Neural cell (in vitro differentiated cells): ENCODE measurements around the gene GMEB2. TPM values are rescaled to one million over a fixed set of nuclear protein-coding genes. Genes with fewer than 3 reads are reported as not detected.

Experiments
- H2AFZ ChIP-seq: fragments of 200-600, 300-800 bp; sonication (generic), shearing (Covaris generic); 2 replicates; pipeline ENCODE4 v1.6.0; 2014; ENCODE audit warnings: low read depth, mild to moderate bottlenecking, antibody characterized with exemption, low read length, moderate library complexity
- H3F3A ChIP-seq: fragments of 200-600 bp; shearing (Covaris generic); 2 replicates; pipeline ENCODE4 v1.6.1; 2016; ENCODE audit warnings: mild to moderate bottlenecking, moderate library complexity, mixed read lengths, antibody characterized with exemption, low read length; ENCODE audit not compliant: insufficient read depth, poor library complexity, severe bottlenecking
- H3K27ac ChIP-seq: fragments of 200-600, 300-800 bp; sonication (generic), shearing (Covaris generic); 2 replicates; pipeline ENCODE4 v1.5.1; 2014; ENCODE audit warnings: mild to moderate bottlenecking, low read length, moderate library complexity
- H3K27me3 ChIP-seq: fragments of 300-800, 200-600 bp; sonication (generic), shearing (Covaris generic); 2 replicates; pipeline ENCODE4 v1.6.0; 2014; ENCODE audit warnings: mild to moderate bottlenecking, low read depth, low read length, moderate library complexity; ENCODE audit not compliant: insufficient read depth
- H3K36me3 ChIP-seq: fragments of 300-800, 200-600 bp; sonication (generic), shearing (Covaris generic); 2 replicates; pipeline ENCODE4 v1.5.1; 2014; ENCODE audit warnings: mild to moderate bottlenecking, antibody characterized with exemption, low read length, moderate library complexity; ENCODE audit not compliant: insufficient read depth
- H3K4me2 ChIP-seq: fragments of 300-800, 200-600 bp; sonication (generic), shearing (Covaris generic); 2 replicates; pipeline ENCODE4 v1.6.0; 2014; ENCODE audit warnings: mild to moderate bottlenecking, low read length
- H3K4me3 ChIP-seq: fragments of 300-800, 200-600 bp; sonication (generic), shearing (Covaris generic); 2 replicates; pipeline ENCODE4 v1.5.1; 2014; ENCODE audit warnings: mild to moderate bottlenecking, low read length, moderate library complexity
- H3K79me2 ChIP-seq: fragments of 200-600 bp; shearing (Covaris generic); replicated peaks from 2 replicates; pipeline ENCODE4 v1.6.0; 2014; ENCODE audit warnings: mild to moderate bottlenecking, low read length, moderate library complexity; ENCODE audit not compliant: insufficient read depth
- H3K9ac ChIP-seq: fragments of 300-800, 200-600 bp; sonication (generic), shearing (Covaris generic); 2 replicates; pipeline ENCODE4 v1.6.1; 2016; ENCODE audit warnings: mild to moderate bottlenecking, low read length, mixed read lengths
- H3K9me2 ChIP-seq: fragments of 200-600 bp; shearing (Covaris generic); 2 replicates; pipeline ENCODE4 v1.6.1; 2016; ENCODE audit warnings: mild to moderate bottlenecking, low read length, mixed read lengths; ENCODE audit not compliant: insufficient read depth
- H3K9me3 ChIP-seq: fragments of 200-600, 300-800 bp; sonication (generic), shearing (Covaris generic); 2 replicates; pipeline ENCODE4 v1.6.1; 2016; ENCODE audit warnings: mild to moderate bottlenecking, mixed run types, low read length, moderate library complexity, mixed read lengths
- H4K20me1 ChIP-seq: fragments of 200-600 bp; shearing (Covaris generic); 2 replicates; pipeline ENCODE4 v1.6.1; 2016; ENCODE audit warnings: mild to moderate bottlenecking, mixed run types; ENCODE audit not compliant: insufficient read depth
- EP300 ChIP-seq: fragments of 450-650 bp; conservative IDR thresholded peaks from 2 replicates; pipeline ENCODE4 v1.6.1; 2014; ENCODE audit warnings: antibody characterized with exemption, mild to moderate bottlenecking, moderate library complexity; ENCODE audit not compliant: poor library complexity, severe bottlenecking
- EZH2 ChIP-seq: fragments of 200-600, 300-800 bp; shearing (Covaris generic), sonication (generic); IDR thresholded peaks from 2 replicates; pipeline ENCODE4 v1.6.1; 2014; ENCODE audit warnings: antibody characterized with exemption, low read length, borderline replicate concordance, mild to moderate bottlenecking; ENCODE audit not compliant: insufficient read depth, poor library complexity, severe bottlenecking
- MXI1 ChIP-seq: fragments of 450-650 bp; conservative IDR thresholded peaks from 2 replicates; pipeline ENCODE4 v1.6.1; 2014; ENCODE audit warnings: antibody characterized with exemption, mild to moderate bottlenecking; ENCODE audit not compliant: poor library complexity, severe bottlenecking
- POLR2AphosphoS5 ChIP-seq: IDR thresholded peaks from 2 replicates; pipeline ENCODE4 v1.6.1; 2012
- RAD21 ChIP-seq: fragments of 450-650 bp; conservative IDR thresholded peaks from 2 replicates; pipeline ENCODE4 v1.6.1; 2014; ENCODE audit warnings: antibody characterized with exemption, mild to moderate bottlenecking, moderate library complexity
- SMC3 ChIP-seq: fragments of 450-650 bp; conservative IDR thresholded peaks from 2 replicates; pipeline ENCODE4 v1.6.1; 2014; ENCODE audit warnings: antibody characterized with exemption, mild to moderate bottlenecking, moderate library complexity; ENCODE audit not compliant: poor library complexity
- TAF1 ChIP-seq: IDR thresholded peaks from 2 replicates; pipeline ENCODE4 v1.6.1; 2012; ENCODE audit warnings: low read depth
- polyA plus RNA-seq: library from polyadenylated mRNA; depleted of rRNA; stranded (reverse); fragments of >200 nt; gene quantifications from 2 replicates; pipeline ENCODE4 v1.2.3, GENCODE V29; 2014
- TF ChIP-seq, protein P1 (sequence below): IDR thresholded peaks from 2 replicates; pipeline ENCODE4 v1.6.1; 2012; ENCODE audit warnings: borderline replicate concordance
- TF ChIP-seq, protein P2 (sequence below): fragments of 450-650 bp; IDR thresholded peaks from 2 replicates; pipeline ENCODE4 v1.5.1; 2014; ENCODE audit warnings: antibody characterized with exemption, mild to moderate bottlenecking, moderate library complexity; ENCODE audit not compliant: poor library complexity, severe bottlenecking

The GMEB2 gene
- polyA plus RNA-seq, 1 donor from 2014 or later = 13.7 TPM

DNA sequence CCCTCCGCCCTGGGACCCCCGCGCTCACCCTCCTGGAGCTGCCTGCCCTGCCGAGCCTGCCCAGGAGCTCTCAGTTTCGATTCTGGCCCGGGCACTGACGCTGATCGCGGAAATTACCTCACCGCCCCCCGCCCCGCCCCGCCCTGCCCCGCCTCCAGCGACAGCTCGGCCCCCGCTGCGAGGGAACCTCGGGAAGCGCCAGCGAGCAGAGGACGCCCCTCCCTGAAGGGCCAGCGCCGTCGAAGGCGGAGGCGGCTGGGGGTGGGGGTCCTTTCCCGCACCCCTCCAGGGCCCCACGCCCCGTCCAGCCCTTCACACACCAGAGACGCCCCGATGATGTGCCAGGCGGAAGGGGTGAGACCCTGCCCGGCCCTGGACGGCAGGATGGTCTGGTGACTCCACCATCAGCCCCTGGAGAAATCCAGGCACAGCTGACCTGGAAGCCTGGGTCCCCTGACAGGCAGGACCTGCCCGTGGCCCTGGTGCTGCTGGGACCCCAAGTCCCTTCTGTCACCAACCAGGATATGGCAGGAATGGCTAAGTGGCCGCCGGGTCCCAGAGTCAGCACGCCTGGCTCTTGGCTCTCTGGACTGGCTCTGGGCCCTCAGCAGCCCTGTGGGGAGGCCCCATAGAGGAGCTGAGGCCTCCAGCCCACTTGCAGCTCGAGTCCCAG is 52.6 kb downstream of the GMEB2 start, which contains the start of gene HELZ2:
Gene HELZ2, minus strand, starts transcription at position 84 of the 673 bp plus-strand sequence. CDS start 1,854 bp downstream, outside the sequence.
- Histone ChIP-seq H3K9me3 (no peaks in the 10 kb centered on the region), H2AFZ (no peak within 1 kb of the TSS), H3K79me2 (no peaks in the 10 kb centered on the region), H3K9me2 (no peaks in the 10 kb centered on the region), H3K4me3 (peak within 1 kb of the TSS; percentile 53), H3F3A (no peaks in the 10 kb centered on the region), H3K27me3 (no peaks in the 10 kb centered on the region), H3K36me3 (no peaks in the 10 kb centered on the region), H3K27ac (no peak within 1 kb of the TSS), H3K9ac (peak within 1 kb of the TSS; percentile 42), H3K4me2 (no peak within 1 kb of the TSS), H4K20me1 (no peaks in the 10 kb centered on the region)
- no peak for TF ChIP-seq EP300

DNA sequence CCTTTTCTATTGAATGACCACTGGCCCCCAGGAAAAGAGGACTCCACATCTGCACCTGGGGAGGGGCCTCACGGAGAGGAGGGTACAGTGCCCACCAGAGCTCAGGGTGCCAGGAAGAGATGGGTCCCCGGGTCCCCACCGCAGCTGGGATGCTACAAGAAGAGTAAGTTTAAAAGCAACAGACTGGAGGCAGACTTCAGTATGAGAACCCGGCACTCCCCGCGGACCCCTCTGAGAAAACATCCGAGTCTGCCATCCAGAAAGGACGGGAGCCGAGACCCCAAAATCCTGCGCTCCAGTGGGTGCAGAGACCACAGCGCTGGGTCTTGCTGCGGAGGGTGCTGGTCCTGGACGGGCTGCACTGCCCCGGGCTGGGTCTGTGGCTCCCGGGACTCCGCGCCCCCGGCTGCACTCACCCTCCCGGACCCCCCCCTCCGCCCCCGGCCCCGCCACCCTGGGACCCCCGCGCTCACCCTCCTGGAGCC is 53.2 kb downstream of the GMEB2 start:
- Histone ChIP-seq H4K20me1 (no peaks in the 10 kb centered on the region), H3K9me2 (no peaks in the 10 kb centered on the region), H3K27me3 (no peaks in the 10 kb centered on the region), H3K27ac (no peak overlapping the region), H3F3A (no peaks in the 10 kb centered on the region), H3K4me3 (peak overlapping the region; percentile 53), H3K9ac (peak overlapping the region; percentile 42), H2AFZ (no peak overlapping the region), H3K79me2 (no peaks in the 10 kb centered on the region), H3K4me2 (no peak overlapping the region), H3K9me3 (no peaks in the 10 kb centered on the region), H3K36me3 (no peaks in the 10 kb centered on the region)
- TF ChIP-seq, protein P1, sequence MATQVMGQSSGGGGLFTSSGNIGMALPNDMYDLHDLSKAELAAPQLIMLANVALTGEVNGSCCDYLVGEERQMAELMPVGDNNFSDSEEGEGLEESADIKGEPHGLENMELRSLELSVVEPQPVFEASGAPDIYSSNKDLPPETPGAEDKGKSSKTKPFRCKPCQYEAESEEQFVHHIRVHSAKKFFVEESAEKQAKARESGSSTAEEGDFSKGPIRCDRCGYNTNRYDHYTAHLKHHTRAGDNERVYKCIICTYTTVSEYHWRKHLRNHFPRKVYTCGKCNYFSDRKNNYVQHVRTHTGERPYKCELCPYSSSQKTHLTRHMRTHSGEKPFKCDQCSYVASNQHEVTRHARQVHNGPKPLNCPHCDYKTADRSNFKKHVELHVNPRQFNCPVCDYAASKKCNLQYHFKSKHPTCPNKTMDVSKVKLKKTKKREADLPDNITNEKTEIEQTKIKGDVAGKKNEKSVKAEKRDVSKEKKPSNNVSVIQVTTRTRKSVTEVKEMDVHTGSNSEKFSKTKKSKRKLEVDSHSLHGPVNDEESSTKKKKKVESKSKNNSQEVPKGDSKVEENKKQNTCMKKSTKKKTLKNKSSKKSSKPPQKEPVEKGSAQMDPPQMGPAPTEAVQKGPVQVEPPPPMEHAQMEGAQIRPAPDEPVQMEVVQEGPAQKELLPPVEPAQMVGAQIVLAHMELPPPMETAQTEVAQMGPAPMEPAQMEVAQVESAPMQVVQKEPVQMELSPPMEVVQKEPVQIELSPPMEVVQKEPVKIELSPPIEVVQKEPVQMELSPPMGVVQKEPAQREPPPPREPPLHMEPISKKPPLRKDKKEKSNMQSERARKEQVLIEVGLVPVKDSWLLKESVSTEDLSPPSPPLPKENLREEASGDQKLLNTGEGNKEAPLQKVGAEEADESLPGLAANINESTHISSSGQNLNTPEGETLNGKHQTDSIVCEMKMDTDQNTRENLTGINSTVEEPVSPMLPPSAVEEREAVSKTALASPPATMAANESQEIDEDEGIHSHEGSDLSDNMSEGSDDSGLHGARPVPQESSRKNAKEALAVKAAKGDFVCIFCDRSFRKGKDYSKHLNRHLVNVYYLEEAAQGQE = no peak

DNA sequence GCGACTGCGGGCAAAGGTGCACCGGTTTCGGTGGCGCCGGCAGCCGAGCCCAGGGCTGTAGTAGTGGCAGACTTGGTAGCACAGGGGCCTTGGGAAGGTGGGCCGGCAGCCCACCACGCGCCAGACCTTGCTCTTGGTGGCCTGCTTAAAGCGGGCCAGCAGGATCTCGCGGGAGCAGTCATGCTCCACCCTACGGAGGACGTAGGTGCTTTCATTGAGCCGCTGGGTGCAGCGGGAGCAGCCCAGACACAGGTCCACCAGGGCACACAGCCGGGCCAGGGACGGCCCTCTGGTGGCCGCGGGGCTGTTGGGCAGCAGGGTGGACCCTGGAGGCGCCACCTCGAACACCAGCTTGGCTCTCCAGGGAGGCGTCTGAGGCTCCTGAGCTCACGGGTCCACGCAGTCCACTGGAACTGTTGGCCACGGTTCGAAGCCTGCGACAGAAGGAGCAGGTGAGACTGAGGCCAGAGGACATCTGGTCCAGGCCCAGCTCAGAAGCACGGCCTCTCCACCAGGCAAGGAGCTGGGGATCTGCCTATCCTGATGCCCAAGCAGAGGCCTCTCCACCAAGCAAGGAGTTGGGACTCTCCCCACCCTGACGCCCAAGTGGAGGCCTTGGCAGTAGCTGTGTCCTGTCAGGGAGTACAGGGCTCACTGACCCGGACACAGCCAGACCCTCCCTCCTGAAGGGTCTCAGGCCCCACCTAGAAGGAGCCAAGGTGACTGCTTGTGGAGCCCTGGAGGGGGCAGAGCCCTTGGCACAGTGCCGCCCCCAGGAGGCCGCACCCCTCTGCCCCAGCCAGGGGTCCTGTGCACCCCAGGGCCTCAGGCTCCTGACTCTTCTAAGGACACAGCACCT is 53.9 kb downstream of the GMEB2 start:
- H3K36me3 ChIP-seq = no peaks in the 10 kb centered on the region
- H3F3A ChIP-seq = no peaks in the 10 kb centered on the region
- TF ChIP-seq, protein P2, sequence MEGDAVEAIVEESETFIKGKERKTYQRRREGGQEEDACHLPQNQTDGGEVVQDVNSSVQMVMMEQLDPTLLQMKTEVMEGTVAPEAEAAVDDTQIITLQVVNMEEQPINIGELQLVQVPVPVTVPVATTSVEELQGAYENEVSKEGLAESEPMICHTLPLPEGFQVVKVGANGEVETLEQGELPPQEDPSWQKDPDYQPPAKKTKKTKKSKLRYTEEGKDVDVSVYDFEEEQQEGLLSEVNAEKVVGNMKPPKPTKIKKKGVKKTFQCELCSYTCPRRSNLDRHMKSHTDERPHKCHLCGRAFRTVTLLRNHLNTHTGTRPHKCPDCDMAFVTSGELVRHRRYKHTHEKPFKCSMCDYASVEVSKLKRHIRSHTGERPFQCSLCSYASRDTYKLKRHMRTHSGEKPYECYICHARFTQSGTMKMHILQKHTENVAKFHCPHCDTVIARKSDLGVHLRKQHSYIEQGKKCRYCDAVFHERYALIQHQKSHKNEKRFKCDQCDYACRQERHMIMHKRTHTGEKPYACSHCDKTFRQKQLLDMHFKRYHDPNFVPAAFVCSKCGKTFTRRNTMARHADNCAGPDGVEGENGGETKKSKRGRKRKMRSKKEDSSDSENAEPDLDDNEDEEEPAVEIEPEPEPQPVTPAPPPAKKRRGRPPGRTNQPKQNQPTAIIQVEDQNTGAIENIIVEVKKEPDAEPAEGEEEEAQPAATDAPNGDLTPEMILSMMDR = no peak
- TF ChIP-seq EZH2 = no peak
- TF ChIP-seq, protein P1 = no peak
- TF ChIP-seq POLR2AphosphoS5 = no peak
- TF ChIP-seq MXI1 = no peak
- TF ChIP-seq RAD21 = no peak
- TF ChIP-seq SMC3 = no peak
- TF ChIP-seq EP300 = no peak
- TF ChIP-seq TAF1 = no peak
- H4K20me1 ChIP-seq = no peaks in the 10 kb centered on the region
- peak overlapping the region; percentile 42 for H3K9ac ChIP-seq
- no peaks in the 10 kb centered on the region for H3K9me2 ChIP-seq
- H3K4me2 ChIP-seq = no peak overlapping the region
- H2AFZ ChIP-seq = no peak overlapping the region
- H3K9me3 ChIP-seq = no peaks in the 10 kb centered on the region
- no peak overlapping the region for H3K27ac ChIP-seq
- H3K4me3 ChIP-seq = peak overlapping the region; percentile 53
- H3K79me2 ChIP-seq = no peaks in the 10 kb centered on the region
- H3K27me3 ChIP-seq = no peaks in the 10 kb centered on the region
